Measurements from ENCODE around the gene CCDC184.
A peak's percentile ranks its signal among the peaks of the same experiment; 100 is the strongest.
"Not testable (repeated sequence)": the region's sequence is repeated elsewhere in the genome, so short reads cannot be mapped to it uniquely, and the experiment has no call there.

CCDC184 gene

DNA sequence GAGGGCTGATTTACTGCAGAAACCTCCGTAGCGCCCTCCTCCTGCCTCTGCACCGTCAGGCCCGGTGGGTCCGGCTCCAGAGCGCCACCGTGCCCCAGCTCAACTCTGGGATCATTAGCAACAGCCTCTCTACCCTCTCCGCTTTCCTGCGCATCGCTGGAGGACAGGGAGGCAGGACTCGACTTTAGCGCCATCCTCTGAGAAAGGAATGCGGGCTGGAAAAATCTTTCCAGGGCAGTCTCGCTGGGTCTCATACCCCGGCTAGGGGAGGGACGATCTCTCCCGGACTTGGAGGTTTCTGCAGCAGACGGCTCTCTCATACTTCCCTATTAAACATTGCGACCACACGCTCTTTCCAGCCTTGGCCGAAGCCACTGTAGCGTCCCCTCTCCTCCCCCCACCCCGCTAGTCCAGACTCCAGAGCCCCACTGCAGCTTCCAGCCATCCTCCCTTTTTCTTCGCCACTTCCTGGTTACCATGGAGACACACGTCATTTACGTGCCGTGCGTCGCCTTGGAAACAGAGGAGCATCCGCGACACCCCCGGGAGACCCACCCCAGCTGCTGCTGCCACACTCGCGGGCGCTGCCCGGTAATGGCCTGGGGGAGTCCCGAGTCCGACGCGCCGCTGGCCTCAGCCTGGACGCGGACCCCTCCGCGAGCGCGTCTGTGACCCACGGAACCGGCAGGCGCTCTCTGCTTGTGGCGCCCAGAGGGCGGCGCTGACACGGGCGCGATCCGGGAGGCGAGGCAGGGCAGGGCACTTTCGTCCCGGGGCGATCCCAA lies at the start of gene CCDC184:
CCDC184 (plus strand) TSS at position 554 of the 785 bp plus-strand sequence. CDS start 479 bp downstream, outside the sequence.
- peak; percentile 64 for DNase-seq (ENCODE audit: low read depth)

- no peak for DNase-seq (ENCODE audit: low read depth)
Measured at GRCh38 chr12:48135027-48135426, 48.4 kb upstream of the CCDC184 start.

GRCh38 chr12:48142818-48143674 lies 40.4 kb upstream of the CCDC184 start:
- DNase-seq (ENCODE audit: low read depth) = no peak

DNA sequence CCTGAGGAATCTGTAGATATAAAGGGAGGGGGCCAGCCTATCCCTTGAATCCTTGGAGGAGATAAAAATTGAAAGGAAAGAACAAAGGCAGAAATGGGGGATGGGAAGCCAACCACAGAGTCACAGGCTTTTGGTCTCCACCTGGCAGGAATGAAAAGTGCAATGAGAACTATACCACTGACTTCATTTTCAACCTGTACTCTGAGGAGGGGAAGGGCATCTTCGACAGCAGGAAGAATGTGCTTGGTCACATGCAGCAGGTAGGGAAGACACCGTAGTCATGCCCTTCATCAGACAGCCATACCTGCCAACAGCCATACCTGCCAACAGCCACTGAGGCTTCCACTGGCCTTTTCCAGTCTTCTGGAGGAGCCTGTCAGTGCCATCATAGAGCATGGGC lies 39.5 kb upstream of the CCDC184 start:
- DNase-seq (ENCODE audit: low read depth) = no peak

DNA sequence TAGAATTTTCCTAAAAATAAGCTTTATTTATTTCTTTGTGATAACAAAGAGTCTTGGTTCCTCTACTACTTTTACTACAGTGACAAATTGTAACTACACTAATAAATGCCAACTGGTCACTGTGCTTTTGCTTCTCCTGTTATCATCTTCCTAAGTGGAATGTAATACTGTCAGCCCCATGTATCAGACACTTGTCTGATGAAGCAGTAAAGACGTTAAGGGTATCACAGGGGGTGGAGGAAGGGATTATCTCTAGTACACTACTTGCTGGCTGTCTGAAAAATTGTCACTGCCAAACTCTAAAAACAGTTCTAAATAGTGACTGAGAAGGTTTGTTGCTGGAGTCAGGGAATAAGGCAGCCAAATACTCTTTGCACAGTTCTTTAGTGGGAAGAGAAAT lies 37.5 kb upstream of the CCDC184 start:
- no peak for DNase-seq (ENCODE audit: low read depth)

GRCh38 chr12:48151103-48151771 lies 32.2 kb upstream of the CCDC184 start:
- DNase-seq (ENCODE audit: low read depth) = no peak

DNA sequence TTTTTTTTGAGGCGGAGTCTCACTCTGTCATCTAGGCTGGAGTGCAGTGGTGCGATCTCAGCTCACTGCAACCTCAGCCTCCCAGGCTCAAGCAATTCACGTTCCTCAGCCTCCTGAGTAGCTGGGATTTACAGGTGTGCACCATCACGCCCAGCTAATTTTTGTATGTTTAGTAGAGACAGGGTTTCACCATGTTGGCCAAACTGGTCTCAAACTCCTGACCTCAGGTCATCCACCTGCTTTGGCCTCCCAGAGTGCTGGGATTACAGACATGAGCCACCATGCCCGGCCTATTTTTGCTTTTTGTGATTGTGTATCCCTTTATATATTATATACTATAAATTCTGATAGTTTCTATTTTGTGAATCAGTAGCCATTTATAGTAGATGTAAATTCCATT lies 27.7 kb upstream of the CCDC184 start:
- DNase-seq (ENCODE audit: low read depth) = not testable (repeated sequence)

DNA sequence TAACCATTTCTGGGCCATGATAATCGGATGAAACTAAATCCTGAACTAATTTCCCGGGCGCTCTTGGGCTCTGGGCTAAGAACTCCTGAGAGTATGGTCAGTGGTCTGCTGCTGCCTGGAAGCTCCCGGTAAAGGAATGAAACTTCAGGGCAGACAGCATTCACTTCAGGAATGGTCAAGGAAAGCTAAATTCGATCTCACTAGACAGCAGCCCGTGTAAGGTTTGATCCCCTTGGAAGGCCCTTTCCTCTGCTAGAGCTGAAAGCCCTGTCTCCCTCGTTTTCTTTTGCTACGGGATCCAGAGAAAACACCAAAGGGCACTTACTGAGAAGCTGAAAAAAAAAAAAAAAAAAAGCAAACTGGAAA lies 26.8 kb upstream of the CCDC184 start:
- no peak for DNase-seq (ENCODE audit: low read depth)

GRCh38 chr12:48157018-48157888 lies 26.2 kb upstream of the CCDC184 start, which contains the start of gene ASB8:
Gene ASB8 (minus strand): TSS chr12:48157515. CDS start chr12:48153496, 4,019 bp downstream.
- DNase-seq (ENCODE audit: low read depth) = peak; percentile 99

DNA sequence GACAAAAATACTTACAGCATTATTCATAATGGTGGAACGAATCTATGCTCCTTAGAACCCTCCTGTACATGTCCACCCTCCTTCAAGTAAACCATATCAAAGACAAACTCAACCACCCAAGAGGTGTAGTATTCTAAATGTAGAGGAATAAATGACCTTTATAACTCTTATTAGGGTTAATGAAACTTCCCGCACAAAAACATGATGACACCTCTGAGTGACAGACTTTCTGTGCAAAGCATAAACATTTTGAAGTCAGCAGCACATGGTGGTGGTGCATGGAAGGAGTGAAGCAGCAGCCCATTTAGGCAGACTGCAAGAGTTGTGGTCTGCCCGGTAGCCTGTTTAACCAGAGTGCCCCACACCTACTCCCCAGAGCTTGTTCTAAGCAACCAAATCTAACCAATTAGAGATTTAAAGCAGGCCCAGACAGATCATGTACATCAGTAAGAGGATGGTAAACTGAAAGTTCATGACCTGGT lies 25.5 kb upstream of the CCDC184 start:
- no peak for DNase-seq (ENCODE audit: low read depth)

DNA sequence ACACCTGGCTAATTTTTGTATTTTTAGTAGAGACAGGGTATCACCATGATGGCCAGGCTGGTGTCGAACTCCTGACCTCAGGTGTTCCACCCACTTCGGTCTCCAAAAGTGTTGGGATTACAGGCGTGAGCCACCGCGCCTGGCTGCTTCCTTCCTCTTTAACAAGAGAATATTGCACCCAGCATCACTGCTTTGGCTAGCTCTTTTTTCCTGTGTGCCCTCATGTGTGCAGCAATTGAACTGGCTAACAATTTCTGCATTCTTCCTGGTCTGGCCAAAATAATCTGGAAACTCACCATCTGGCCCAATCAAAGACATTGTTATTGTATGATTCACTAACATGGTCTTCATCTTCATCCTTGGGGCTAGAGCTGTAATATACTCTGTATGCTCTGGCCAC lies 23.4 kb upstream of the CCDC184 start:
- no peak for DNase-seq (ENCODE audit: low read depth)

DNA sequence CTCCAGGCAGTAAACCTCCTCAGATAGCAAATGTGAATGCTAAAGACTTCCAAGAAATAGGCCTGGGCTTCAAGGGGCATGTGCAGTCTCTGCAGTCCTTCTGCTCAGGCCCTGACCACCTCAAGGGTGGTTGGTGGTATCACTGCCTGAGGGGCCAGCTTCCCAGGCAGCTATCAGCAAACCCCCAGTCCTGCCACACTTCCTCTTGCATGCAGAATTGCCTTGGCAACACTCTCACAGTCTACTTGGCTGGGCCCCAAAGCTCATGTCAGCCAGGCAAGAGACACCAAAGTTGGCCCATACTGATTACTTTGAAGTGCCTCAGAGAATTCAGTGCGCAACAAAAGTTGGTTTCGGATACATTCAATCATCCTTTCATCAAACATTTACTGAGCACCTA lies 22.6 kb upstream of the CCDC184 start:
- no peak for DNase-seq (ENCODE audit: low read depth)

GRCh38 chr12:48163150-48163747 lies 20.2 kb upstream of the CCDC184 start:
- DNase-seq (ENCODE audit: low read depth) = no peak

- DNase-seq (ENCODE audit: low read depth) = no peak
Measured at GRCh38 chr12:48164451-48164850, 19.0 kb upstream of the CCDC184 start.

GRCh38 chr12:48165089-48165981 lies 18.1 kb upstream of the CCDC184 start:
- no peak for DNase-seq (ENCODE audit: low read depth)

DNA sequence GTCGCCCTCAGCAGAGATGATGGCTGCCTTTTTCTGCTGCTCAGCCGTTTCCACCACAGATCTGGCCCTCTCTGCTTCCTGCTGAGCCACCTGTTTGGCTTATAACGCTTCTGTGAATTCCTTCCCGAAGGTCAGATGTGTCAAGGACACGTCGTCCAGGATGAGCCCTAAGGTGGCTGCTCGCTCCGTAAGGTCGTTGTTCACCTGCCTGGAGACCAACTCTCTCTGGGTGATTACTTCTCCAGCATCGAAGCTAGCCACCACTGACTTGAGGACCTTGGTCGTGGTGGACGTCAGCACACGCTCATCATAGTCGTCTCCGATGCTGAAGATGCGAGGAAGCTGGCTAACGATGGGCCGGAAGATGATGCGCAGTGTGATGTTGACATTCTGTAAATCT lies 14.4 kb upstream of the CCDC184 start:
- no peak for DNase-seq (ENCODE audit: low read depth)

- DNase-seq (ENCODE audit: low read depth) = no peak
Measured at GRCh38 chr12:48175613-48176416, 7.6 kb upstream of the CCDC184 start.

- DNase-seq (ENCODE audit: low read depth) = no peak
Measured at GRCh38 chr12:48176417-48176751, 7.1 kb upstream of the CCDC184 start.

DNA sequence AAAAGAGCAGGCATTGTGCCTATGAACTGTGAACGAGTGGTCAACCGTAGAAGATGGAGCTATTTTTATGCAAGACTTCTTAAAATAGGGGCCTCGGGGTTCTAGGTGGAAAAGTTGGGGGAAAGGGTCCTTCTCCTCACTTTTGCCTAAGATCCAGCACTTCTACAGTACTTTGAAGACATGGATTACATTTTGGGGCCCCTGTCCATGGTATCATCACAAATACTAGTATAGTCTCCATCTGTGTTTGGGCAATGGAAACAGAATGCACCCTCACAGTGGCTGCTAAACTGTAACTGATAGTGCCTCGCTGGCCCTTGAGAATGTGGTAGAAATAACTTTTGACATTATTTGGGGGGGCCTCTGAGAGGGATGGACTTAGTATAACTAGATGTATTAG lies 5.5 kb upstream of the CCDC184 start:
- no peak for DNase-seq (ENCODE audit: low read depth)

Data from stimulated activated CD8-positive, alpha-beta memory T cell treated with anti-CD3 and anti-CD28 coated beads, Interleukin-12 subunit alpha, Interleukin-12 subunit beta, amount 100 ng/mL, for 4 hours (primary cell).